ENCODE data around the gene ACADSB.

The ACADSB gene

GRCh38 chr10:123103944-123104343 lies 95.1 kb downstream of the ACADSB start:
- no peak for DNase-seq

Data from eye (tissue), 1 donor.